ENCODE data around the gene KIAA0319L.

DNA sequence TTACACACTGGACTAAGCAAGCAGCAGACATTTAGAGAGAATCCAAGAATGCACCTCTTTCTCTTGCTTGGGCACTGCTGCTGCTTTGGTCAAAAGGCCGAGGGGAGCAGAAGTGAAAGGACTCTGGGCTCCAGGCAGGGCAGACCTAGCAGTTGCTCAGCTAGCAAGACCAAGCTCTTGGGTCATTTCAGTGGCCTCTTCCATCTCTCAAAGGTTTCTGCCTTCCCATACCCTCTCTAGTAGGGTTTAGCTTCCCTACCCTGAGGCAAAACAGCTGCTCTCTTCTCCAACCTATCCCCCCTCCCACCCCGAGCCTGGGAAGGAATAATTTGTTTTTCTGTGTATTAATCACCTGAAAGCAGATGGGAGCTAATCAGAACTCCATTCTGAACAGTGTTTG, 41.7 kb upstream of the KIAA0319L start:
- TF ChIP-seq, protein P1, sequence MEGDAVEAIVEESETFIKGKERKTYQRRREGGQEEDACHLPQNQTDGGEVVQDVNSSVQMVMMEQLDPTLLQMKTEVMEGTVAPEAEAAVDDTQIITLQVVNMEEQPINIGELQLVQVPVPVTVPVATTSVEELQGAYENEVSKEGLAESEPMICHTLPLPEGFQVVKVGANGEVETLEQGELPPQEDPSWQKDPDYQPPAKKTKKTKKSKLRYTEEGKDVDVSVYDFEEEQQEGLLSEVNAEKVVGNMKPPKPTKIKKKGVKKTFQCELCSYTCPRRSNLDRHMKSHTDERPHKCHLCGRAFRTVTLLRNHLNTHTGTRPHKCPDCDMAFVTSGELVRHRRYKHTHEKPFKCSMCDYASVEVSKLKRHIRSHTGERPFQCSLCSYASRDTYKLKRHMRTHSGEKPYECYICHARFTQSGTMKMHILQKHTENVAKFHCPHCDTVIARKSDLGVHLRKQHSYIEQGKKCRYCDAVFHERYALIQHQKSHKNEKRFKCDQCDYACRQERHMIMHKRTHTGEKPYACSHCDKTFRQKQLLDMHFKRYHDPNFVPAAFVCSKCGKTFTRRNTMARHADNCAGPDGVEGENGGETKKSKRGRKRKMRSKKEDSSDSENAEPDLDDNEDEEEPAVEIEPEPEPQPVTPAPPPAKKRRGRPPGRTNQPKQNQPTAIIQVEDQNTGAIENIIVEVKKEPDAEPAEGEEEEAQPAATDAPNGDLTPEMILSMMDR (IDR thresholded peaks at IDR 0.05; ENCODE audit: low read depth, low read length, poor library complexity, severe bottlenecking) = no peak
- no peak for TF ChIP-seq EZH2phosphoT487 (IDR thresholded peaks at IDR 0.05; ENCODE audit: borderline replicate concordance, low read length)

Measured in DOHH2 (cell line).